Naive thymus-derived CD8-positive, alpha-beta T cell (primary cell): ENCODE measurements around the gene HDAC4. TPM values are rescaled to one million over a fixed set of nuclear protein-coding genes. Genes with fewer than 3 reads are reported as not detected.

Experiments
- ATAC-seq, 2 donors: fragments of 150-1000 bp; cut with Tn5 transposase in 1 of 2; sonication (Bioruptor Pico), chemical (Tn5 transposase) in 1 of 2; 1 replicate in 1 of 2; 2 replicates in 1 of 2; pipeline ENCODE4 v1.10.0; 2021; ENCODE audit warnings: mild to moderate bottlenecking in 2 of 2, moderate library complexity in 2 of 2
- POLR2A ChIA-PET: fragments of 350-600 bp; sonication (Branson Sonifier 250); formaldehyde crosslinking; loops from one replicate; lab custom pipeline; 2021; ENCODE audit warnings: antibody characterized with exemption; lab: Charles Lee
- DNase-seq, 10 donors: peaks; one replicate each; pipeline versions ENCODE4 v3.0.0 to v3.0.0-alpha.2; 2020 to 2022
- H3K27ac Mint-ChIP-seq, 10 donors: one replicate each; pipeline ENCODE4 v1.8.0; 2020 to 2022; ENCODE audit warnings: mild to moderate bottlenecking in 10 of 10, mixed read lengths in 10 of 10, moderate library complexity in 4 of 10, inconsistent platforms in 1 of 10
- H3K27me3 Mint-ChIP-seq, 5 donors: one replicate each; pipeline ENCODE4 v1.8.0; 2021 to 2022; ENCODE audit warnings: mixed read lengths in 5 of 5
- H3K36me3 Mint-ChIP-seq, 3 donors: one replicate each; pipeline ENCODE4 v1.8.0; 2020 to 2022; ENCODE audit warnings: mixed read lengths in 3 of 3, mild to moderate bottlenecking in 2 of 3, inconsistent platforms in 1 of 3
- H3K4me1 Mint-ChIP-seq, 4 donors: one replicate each; pipeline ENCODE4 v1.8.0; 2021 to 2022; ENCODE audit warnings: mixed read lengths in 4 of 4
- H3K4me3 Mint-ChIP-seq, 10 donors: one replicate each; pipeline ENCODE4 v1.8.0; 2020 to 2022; ENCODE audit warnings: mild to moderate bottlenecking in 10 of 10, mixed read lengths in 10 of 10, moderate library complexity in 6 of 10, inconsistent platforms in 1 of 10
- H3K9me3 Mint-ChIP-seq, 9 donors: one replicate each; pipeline ENCODE4 v1.8.0; 2020 to 2022; ENCODE audit warnings: mixed read lengths in 9 of 9, mild to moderate bottlenecking in 3 of 9, inconsistent platforms in 1 of 9, moderate library complexity in 1 of 9
- polyA plus RNA-seq, 3 donors: library from polyadenylated mRNA; unstranded; fragments of 300-500 nt; fragmentation: Illumina TruSeq; gene quantifications; one replicate each; pipeline ENCODE4 v1.2.3, GENCODE V29; 2021
- total RNA-seq, 8 experiments: library from RNA in 2 of 8; stranded (reverse) in 2 of 8; gene quantifications; one replicate each; pipeline ENCODE4 v1.2.3 and lab custom pipeline; 2021 to 2026

HDAC4 gene
- total and polyA plus RNA-seq, 5 experiments from 2014 or later = 2.8 to 37.3 (median 10.1) TPM

GRCh38 chr2:239120664-239121063 lies 280.2 kb downstream of the HDAC4 start:
- ATAC-seq (no peak), DNase-seq (no peak)
- no peak overlapping the region for H3K4me3 Mint-ChIP-seq
- POLR2A ChIA-PET = no interaction called here
- peaks cover 21 to 43% (median 31%) of the 10 kb centered on the region in 4 donors for H3K4me1 Mint-ChIP-seq
- peaks cover 0 to 17% (median 13%) of the 10 kb centered on the region in 3 donors for H3K36me3 Mint-ChIP-seq
- peak overlapping the region in 3 of 10 donors; percentile 57 to 75 (median 61) for H3K27ac Mint-ChIP-seq
- H3K9me3 Mint-ChIP-seq = no peaks in the 10 kb centered on the region
- no peaks in the 10 kb centered on the region for H3K27me3 Mint-ChIP-seq

GRCh38 chr2:239119346-239120126 lies 281.3 kb downstream of the HDAC4 start:
- H3K36me3 Mint-ChIP-seq = peaks cover 0 to 6% (median 3%) of the 10 kb centered on the region in 3 donors
- POLR2A ChIA-PET = interaction anchor here (0.6 kb wide), 1 partner anchor 30 kb away, joined by 4 read pairs; no protein-coding TSS in a partner anchor
- no peak for DNase-seq

GRCh38 chr2:239118675-239119211 lies 282.1 kb downstream of the HDAC4 start:
- peak overlapping the region in 4 of 10 donors; percentile 7 to 25 (median 22) for H3K4me3 Mint-ChIP-seq
- no peaks in the 10 kb centered on the region for H3K9me3 Mint-ChIP-seq
- H3K36me3 Mint-ChIP-seq = peaks cover 0 to 5% (median 0%) of the 10 kb centered on the region in 3 donors
- DNase-seq (peak in 1 of 10 donors; percentile 11), ATAC-seq (peak in 1 of 2 donors; percentile 45)
- peak overlapping the region in 7 of 10 donors; percentile 5 to 80 (median 61) for H3K27ac Mint-ChIP-seq
- peaks cover 21 to 43% (median 31%) of the 10 kb centered on the region in 4 donors for H3K4me1 Mint-ChIP-seq
- no peaks in the 10 kb centered on the region for H3K27me3 Mint-ChIP-seq
- POLR2A ChIA-PET = no interaction called here

More at GRCh38 chr2:239119346-239120126, 281.3 kb downstream of the HDAC4 start:
- Mint-ChIP-seq H3K4me3 (peak overlapping the region in 2 of 10 donors; percentile 22 to 56), H3K27me3 (no peaks in the 10 kb centered on the region), H3K4me1 (peaks cover 21 to 43% (median 31%) of the 10 kb centered on the region in 4 donors), H3K27ac (peak overlapping the region in 6 of 10 donors; percentile 5 to 80 (median 46)), H3K9me3 (no peaks in the 10 kb centered on the region)
- ATAC-seq = no peak

- Mint-ChIP-seq H3K9me3 (no peaks in the 10 kb centered on the region), H3K27ac (peak overlapping the region in 5 of 10 donors; percentile 28 to 63 (median 43)), H3K4me3 (peak overlapping the region in 1 of 10 donors; percentile 7), H3K36me3 (peaks cover 0 to 3% (median 0%) of the 10 kb centered on the region in 3 donors), H3K4me1 (peaks cover 21 to 43% (median 31%) of the 10 kb centered on the region in 4 donors), H3K27me3 (no peaks in the 10 kb centered on the region)
- DNase-seq = no peak
- ATAC-seq = no peak
- POLR2A ChIA-PET = no interaction called here
Measured at GRCh38 chr2:239118264-239118663, 282.6 kb downstream of the HDAC4 start.

- Mint-ChIP-seq H3K36me3 (peaks cover 0 to 6% (median 0%) of the 10 kb centered on the region in 3 donors), H3K9me3 (no peaks in the 10 kb centered on the region), H3K4me1 (peaks cover 21 to 43% (median 31%) of the 10 kb centered on the region in 4 donors), H3K4me3 (no peak overlapping the region), H3K27ac (peak overlapping the region in 3 of 10 donors; percentile 28 to 63 (median 48)), H3K27me3 (no peaks in the 10 kb centered on the region)
- ATAC-seq = no peak
- POLR2A ChIA-PET = no interaction called here
- DNase-seq = no peak
Measured at GRCh38 chr2:239117831-239118230, 283.0 kb downstream of the HDAC4 start.

GRCh38 chr2:239116456-239117246 lies 284.2 kb downstream of the HDAC4 start:
- H3K27ac Mint-ChIP-seq = peak overlapping the region in 5 of 10 donors; percentile 7 to 68 (median 61)
- ATAC-seq (no peak), DNase-seq (no peak)
- H3K4me3 Mint-ChIP-seq = peak overlapping the region in 1 of 10 donors; percentile 6
- no peaks in the 10 kb centered on the region for H3K27me3 Mint-ChIP-seq
- no peaks in the 10 kb centered on the region for H3K9me3 Mint-ChIP-seq
- POLR2A ChIA-PET = no interaction called here
- H3K4me1 Mint-ChIP-seq = peaks cover 21 to 40% (median 28%) of the 10 kb centered on the region in 4 donors
- H3K36me3 Mint-ChIP-seq = peaks cover 0 to 7% (median 0%) of the 10 kb centered on the region in 3 donors

GRCh38 chr2:239115616-239116015 lies 285.2 kb downstream of the HDAC4 start:
- POLR2A ChIA-PET = no interaction called here
- H3K27ac Mint-ChIP-seq = no peak overlapping the region

GRCh38 chr2:239114616-239115265 lies 286.1 kb downstream of the HDAC4 start:
- POLR2A ChIA-PET = no interaction called here
- Mint-ChIP-seq H3K4me3 (no peak overlapping the region), H3K27ac (no peak overlapping the region), H3K27me3 (no peaks in the 10 kb centered on the region), H3K9me3 (no peaks in the 10 kb centered on the region), H3K4me1 (peaks cover 18 to 24% (median 20%) of the 10 kb centered on the region in 4 donors), H3K36me3 (peaks cover 0 to 20% (median under 1%) of the 10 kb centered on the region in 3 donors)
- DNase-seq = no peak
- no peak for ATAC-seq

More at GRCh38 chr2:239115616-239116015, 285.2 kb downstream of the HDAC4 start:
- Mint-ChIP-seq H3K27me3 (no peaks in the 10 kb centered on the region), H3K9me3 (no peaks in the 10 kb centered on the region), H3K4me3 (peak overlapping the region in 2 of 10 donors; percentile 36 to 73), H3K36me3 (peaks cover 0 to 11% (median 0%) of the 10 kb centered on the region in 3 donors), H3K4me1 (peaks cover 21 to 33% (median 26%) of the 10 kb centered on the region in 4 donors)
- DNase-seq = no peak
- ATAC-seq = no peak

GRCh38 chr2:239114119-239114581 lies 286.7 kb downstream of the HDAC4 start:
- Mint-ChIP-seq H3K27me3 (no peaks in the 10 kb centered on the region), H3K9me3 (no peaks in the 10 kb centered on the region), H3K4me3 (no peak overlapping the region), H3K4me1 (peaks cover 12 to 18% (median 16%) of the 10 kb centered on the region in 4 donors), H3K27ac (peak overlapping the region in 1 of 10 donors; percentile 80), H3K36me3 (peaks cover 0 to 26% (median 4%) of the 10 kb centered on the region in 3 donors)
- DNase-seq (no peak), ATAC-seq (no peak)
- POLR2A ChIA-PET = no interaction called here

- peaks cover 7 to 13% (median 12%) of the 10 kb centered on the region in 4 donors for H3K4me1 Mint-ChIP-seq
- H3K36me3 Mint-ChIP-seq = peaks cover 0 to 27% (median 4%) of the 10 kb centered on the region in 3 donors
- no peaks in the 10 kb centered on the region for H3K9me3 Mint-ChIP-seq
- H3K27me3 Mint-ChIP-seq = no peaks in the 10 kb centered on the region
- ATAC-seq (no peak), DNase-seq (no peak)
- peak overlapping the region in 1 of 10 donors; percentile 80 for H3K27ac Mint-ChIP-seq
- H3K4me3 Mint-ChIP-seq = no peak overlapping the region
- POLR2A ChIA-PET = no interaction called here
Measured at GRCh38 chr2:239113615-239114014, 287.2 kb downstream of the HDAC4 start.

- POLR2A ChIA-PET = interaction anchor here (0.6 kb wide), 1 partner anchor 913 kb away, joined by 8 read pairs; no protein-coding TSS in a partner anchor
- Mint-ChIP-seq H3K4me3 (no peak overlapping the region), H3K27me3 (no peaks in the 10 kb centered on the region), H3K9me3 (no peaks in the 10 kb centered on the region), H3K27ac (no peak overlapping the region), H3K4me1 (peaks cover 2 to 12% (median 8%) of the 10 kb centered on the region in 4 donors), H3K36me3 (peaks cover 0 to 31% (median 4%) of the 10 kb centered on the region in 3 donors)
- DNase-seq = no peak
- ATAC-seq = no peak
Measured at GRCh38 chr2:239113171-239113570, 287.6 kb downstream of the HDAC4 start.
